SU-DHL-6 (cell line): Measurements from ENCODE around the gene KRTAP4-5.

Experiments
- EZH2phosphoT487 ChIP-seq: fragments of 200-600 bp; sonication (generic), shearing (Covaris generic); conservative IDR thresholded peaks from 2 replicates; pipeline ENCODE4 v1.6.1; 2018; ENCODE audit warnings: mild to moderate bottlenecking, antibody characterized with exemption, low read length, moderate library complexity, mixed read lengths
- TF ChIP-seq, protein P1 (sequence below): fragments of 200-600 bp; sonication (generic); IDR thresholded peaks from one replicate; pipeline ENCODE4 v1.5.1; 2017; ENCODE audit warnings: antibody characterized with exemption, mild to moderate bottlenecking, low read length, moderate library complexity; ENCODE audit not compliant: insufficient read depth, poor library complexity, severe bottlenecking

DNA sequence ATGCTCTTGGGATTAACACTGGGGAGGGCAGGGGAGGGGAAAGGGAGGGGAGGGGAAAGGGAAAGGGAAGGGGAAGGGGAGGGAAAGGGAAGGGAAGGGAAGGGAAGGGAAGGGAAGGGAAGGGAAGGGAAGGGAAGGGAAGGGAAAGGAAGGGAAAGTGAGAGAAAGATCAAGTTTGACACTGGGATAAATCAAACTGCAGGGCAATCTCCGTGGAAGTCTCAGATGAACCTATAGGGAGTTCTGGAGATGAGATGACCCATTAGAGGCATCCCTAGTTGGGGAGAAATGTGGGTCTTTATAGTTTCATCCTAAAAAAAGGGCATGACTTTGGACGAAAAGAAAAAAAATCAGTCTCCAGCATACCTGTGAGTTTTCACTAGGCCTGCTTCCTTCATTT lies 27.9 kb downstream of the KRTAP4-5 start:
- TF ChIP-seq, protein P1, sequence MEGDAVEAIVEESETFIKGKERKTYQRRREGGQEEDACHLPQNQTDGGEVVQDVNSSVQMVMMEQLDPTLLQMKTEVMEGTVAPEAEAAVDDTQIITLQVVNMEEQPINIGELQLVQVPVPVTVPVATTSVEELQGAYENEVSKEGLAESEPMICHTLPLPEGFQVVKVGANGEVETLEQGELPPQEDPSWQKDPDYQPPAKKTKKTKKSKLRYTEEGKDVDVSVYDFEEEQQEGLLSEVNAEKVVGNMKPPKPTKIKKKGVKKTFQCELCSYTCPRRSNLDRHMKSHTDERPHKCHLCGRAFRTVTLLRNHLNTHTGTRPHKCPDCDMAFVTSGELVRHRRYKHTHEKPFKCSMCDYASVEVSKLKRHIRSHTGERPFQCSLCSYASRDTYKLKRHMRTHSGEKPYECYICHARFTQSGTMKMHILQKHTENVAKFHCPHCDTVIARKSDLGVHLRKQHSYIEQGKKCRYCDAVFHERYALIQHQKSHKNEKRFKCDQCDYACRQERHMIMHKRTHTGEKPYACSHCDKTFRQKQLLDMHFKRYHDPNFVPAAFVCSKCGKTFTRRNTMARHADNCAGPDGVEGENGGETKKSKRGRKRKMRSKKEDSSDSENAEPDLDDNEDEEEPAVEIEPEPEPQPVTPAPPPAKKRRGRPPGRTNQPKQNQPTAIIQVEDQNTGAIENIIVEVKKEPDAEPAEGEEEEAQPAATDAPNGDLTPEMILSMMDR: no peak
- no peak for TF ChIP-seq EZH2phosphoT487
